CD1c-positive myeloid dendritic cell (primary cell): Measurements from ENCODE around the gene RNF148.

Source experiments
- DNase-seq: peaks from one replicate; pipeline ENCODE4 v3.0.0-alpha.2; 2016; ENCODE audit errors: extremely low spot score

Gene RNF148, protein sequence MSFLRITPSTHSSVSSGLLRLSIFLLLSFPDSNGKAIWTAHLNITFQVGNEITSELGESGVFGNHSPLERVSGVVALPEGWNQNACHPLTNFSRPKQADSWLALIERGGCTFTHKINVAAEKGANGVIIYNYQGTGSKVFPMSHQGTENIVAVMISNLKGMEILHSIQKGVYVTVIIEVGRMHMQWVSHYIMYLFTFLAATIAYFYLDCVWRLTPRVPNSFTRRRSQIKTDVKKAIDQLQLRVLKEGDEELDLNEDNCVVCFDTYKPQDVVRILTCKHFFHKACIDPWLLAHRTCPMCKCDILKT

DNA sequence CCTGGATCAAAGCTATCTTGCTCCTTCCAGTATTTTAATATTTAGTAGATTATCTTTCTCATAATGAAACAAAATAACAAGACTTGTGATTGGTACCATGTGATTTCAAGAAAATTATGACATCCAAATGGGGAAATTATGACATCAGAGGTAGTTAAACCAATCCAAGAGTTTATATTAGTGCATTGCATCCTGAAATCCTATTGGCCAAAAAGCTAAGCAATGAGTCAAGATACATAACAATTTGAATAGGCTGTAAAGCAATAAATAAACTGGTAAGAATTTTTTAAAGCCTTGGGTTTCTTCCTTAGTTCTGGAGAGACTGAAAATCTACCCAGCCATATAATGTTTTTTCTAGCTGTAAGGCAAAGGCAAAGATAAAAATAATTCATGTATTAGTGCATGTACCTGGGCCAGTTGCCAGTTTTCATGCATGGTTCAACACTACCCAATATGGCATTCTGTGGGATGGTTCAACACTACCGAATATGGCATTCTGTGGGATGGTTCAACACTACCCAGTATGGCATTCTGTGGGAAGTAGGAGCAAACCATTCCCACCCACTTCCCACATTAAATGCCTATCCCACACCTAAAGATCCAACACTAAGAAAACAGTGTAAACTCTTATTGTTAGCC, at the start of gene RNF148:
Gene RNF148, minus strand, starts transcription at position 51 of the 639 bp plus-strand sequence. CDS start 172 bp downstream, outside the sequence.
- DNase-seq: no peak

DNA sequence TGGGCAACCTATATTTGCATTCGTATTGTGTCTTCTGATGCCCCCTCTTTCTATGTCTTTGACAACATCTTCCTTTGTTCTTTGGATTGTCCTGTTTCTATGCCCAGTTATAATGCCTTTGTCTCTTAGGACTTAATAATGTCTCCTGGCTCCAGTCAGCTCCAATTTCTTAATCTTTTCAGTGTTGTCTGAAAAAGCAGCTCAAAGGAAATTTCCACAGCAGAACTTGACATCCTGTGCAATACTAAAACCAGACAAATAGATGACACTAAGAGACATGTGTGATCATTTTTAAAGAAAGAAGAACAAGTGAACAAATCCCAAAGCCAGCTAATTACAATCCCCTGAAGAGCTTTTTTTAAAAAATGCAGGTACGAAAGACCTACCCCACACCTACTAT, 47.7 kb upstream of the RNF148 start:
- DNase-seq: no peak

DNA sequence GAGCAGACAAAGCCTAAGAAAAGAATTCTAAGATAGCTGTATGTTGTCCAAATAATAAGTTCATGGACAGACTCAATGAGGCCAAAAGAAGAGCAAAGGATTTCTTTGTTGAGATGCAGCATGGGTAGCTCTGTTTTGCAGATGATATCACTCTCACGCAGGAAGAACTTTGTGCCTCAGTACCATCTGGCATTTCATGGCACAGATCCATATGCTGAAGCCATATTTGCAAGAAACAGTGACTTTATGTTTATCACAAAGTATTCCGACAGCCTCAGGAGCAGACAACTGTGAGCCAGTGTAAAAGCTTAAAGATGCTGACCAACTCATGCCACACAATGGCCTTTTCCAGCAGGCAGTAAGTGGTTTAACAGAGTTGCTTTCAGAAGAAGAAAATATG, 45.5 kb upstream of the RNF148 start:
- no peak for DNase-seq

DNA sequence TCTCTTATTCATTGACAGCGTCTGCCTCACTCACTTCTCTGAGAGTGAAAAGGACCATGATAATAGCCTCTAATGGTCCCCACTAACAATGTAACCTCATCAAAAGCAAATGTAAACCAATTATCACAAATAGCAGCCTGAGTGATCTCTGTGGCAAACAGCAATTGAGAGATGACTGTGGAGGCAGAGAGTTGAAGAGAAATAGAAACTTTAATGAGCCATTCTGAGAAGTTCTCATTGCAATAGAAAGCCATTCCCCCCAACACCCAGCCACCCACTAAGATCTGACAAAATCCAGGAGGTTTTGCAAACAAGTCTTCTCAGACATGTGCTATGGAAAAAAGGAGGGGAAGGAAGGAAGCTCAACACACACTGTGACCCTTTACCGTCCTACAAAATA, 44.2 kb upstream of the RNF148 start:
- no peak for DNase-seq

DNA sequence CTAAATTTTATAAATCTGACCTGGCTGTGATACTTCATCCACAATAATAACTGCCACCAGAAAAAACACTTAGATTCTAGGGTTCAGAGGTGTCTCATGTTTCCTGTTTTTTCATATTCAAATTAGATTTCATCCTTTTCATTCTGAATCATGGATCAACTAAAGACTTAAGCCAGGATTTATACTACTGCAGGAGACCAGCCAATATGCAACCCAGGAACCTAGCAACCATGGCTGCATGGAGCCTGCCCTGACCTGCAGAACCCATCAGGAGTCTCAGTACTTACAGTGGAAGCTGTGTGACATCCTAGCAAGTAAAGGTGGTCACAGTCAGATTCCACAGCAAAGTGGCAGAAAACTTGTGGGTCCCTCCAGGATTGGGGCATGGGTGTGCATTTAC, 40.5 kb upstream of the RNF148 start:
- no peak for DNase-seq

DNA sequence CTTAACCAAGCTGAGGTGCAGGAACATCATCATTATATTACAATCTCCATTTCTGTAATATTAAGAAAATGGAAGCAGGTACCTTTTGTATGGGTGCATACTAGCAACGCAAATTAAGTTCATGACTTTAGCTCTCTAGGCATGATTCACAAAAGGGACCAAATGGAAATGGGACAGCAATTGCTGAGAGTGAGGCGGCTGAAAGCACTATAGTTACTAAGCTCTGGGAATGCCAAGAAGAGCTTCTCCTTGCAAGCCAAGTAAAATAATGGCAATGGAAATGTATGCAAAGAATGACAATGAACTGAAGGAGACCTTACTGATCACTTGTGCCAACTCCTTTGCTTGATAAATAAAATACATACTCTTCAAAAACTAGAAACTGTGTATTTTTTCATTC, 36.2 kb upstream of the RNF148 start:
- DNase-seq: no peak

DNA sequence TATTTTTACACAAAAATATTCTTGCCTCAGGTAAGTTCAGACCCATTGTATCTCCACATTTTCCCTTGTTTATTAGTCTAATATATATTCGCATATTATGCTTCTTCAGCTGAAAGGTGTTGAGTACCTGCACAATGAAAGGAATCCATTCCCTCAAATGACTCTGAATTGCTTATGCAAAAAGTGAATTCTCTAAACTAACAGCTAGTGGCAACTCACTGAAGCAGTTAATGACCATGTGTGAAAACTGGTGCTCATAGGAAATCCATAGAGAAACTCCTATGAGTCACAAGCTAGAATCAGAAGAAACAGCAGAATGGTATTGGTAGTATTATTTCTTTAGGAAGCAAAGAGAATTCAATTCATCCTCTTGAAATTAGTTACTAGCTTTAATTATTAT, 33.5 kb upstream of the RNF148 start:
- DNase-seq: no peak

DNA sequence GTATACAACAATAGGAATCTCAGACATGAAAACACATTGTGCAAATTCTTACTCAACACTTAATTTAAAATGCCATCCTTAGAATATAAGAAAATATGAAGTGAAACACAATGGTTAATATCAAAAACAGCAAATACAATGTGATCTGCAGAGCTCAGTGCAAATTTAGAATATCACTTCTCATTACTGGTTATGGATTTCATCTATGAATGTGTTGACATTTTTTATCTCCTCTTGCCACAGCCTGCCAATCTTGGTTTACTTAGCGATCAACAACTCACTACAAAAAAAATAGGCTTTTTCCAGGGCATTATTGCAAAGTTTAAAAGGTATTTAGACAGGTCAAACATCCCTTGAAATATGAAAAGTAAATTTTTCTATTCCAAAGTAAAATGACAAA, 25.0 kb upstream of the RNF148 start:
- DNase-seq: no peak

DNA sequence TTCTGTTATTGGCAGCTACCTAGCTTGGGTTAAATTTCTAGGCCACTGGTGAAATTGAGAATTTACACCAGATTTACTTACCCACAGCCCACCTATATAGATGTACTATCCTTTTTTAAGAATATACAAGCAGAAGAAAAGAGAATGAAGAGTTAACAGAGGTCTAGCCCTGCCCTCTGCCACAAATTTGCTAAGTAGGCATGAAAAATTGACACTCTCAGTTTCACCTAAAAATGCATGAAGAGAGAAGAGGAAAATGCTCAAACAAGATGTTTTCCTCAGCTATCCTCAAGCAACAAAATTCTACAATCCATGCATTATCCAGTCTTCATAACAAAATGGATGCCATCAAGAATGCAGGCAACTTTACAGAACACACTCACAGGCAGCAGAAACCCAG, 24.6 kb upstream of the RNF148 start:
- no peak for DNase-seq

DNA sequence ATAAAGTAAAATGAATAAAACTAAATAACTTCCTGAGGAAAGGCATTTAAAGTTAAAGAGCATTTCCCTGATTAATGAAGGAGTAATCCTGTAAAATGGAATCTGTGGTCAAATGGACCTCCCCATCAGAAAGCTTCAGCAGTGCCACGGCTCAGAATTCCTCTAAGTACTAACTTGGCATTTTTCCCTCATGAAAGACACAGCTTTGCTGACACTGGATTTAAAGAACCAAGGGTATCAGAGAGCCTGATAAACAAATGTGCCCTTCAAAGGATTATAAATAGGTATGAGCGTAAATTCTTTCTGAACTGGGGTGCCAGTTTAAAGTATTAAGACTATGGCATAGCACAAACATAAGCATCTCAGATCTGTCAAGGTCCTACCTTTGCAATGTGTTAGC, 24.2 kb upstream of the RNF148 start:
- no peak for DNase-seq

DNA sequence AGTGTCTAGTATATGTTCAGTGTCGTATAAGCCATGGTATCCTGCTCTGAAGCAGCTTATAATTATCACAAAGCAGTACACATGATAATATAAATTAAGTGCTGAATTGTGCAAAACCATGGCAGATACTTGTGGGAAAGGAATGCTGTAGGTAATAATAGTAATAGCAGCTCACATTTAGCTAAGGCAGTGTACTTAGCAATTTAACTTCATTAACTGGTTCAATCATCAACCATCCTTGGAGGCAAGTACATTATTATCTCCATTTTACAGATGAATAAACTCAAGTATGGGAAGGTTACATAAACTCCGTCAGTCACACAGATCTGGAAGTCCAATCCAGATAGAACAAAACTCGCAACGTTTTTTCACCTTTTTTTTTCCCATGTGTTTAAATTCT, 21.6 kb upstream of the RNF148 start:
- DNase-seq: no peak

DNA sequence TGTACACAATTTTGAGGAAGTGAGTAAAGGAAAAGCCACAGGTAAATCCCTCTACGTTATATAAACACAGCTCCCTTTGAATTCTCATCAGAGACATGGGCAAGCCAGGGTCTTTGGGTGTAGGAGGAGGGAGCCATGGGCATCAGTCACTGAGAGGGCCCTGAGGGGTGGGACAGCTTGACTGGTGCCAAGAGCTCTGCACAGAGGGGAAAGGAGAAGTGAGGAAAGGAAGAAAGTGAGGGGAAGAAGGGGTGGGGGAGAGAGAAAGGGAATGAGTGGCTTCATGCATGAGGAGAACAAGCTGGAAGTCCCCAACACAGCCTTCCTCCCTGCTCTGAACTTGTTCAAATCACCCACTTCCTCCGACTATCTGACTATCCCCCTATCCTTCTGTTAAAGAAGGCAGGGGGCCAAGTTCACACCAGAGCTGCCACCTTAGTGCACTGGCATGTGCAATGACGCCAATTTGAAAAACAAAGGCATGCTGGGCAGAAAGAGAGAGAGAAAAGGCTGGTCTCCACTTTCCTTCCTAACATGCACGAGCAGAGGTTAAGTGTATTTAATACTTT, 16.4 kb upstream of the RNF148 start:
- DNase-seq: no peak

DNA sequence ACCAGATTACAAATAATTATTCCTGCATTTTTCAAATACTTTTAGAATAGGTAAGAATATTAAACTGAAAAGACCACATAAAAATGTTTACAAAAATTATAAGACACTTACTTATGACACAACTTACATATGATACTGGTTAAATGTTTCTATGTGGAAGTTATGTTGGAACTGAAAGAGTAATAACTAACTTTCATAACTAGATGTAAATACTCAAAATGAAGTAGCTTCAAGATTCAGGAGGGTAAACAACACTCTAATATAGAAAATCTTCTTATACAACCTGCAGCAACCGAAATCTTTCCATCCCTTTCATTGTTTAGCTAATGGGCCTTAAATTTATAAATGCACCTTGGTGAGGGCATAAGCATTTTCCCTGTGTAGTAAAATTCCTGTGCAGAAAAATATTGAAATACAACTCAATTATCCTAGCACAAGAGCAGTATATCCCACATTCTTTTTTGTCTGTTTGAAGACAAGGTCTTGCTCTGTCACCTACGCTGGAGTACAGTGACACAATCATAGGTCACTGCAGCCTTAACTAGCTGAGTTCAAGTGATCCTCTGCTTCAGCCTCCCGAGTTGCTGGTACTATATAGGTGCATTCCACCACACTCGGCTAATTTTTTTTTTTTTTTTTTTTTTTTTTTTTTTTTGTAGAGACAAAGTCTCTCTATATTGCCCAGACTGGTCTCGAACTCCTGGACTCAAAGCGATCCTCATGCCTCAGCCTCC, 14.8 kb upstream of the RNF148 start:
- no peak for DNase-seq

DNA sequence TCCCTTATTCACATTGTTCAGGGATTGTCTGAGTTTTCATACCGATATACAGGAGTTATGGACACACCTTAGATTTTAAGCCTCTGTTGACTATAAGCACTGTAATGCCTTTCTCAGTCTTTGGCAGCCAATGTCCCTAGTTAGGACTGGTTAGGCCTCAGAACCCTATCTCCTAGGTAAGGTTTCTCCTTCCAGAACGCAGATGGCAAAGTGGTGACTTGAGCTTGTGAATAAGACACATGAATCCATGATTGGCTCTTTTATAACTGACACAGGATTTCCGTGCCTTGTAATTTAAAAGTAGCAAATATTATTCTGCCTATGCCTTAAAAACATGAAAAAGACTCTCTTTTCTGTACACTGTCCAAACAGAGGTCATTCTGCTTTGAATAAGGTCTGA, 12.5 kb upstream of the RNF148 start:
- DNase-seq: no peak

DNA sequence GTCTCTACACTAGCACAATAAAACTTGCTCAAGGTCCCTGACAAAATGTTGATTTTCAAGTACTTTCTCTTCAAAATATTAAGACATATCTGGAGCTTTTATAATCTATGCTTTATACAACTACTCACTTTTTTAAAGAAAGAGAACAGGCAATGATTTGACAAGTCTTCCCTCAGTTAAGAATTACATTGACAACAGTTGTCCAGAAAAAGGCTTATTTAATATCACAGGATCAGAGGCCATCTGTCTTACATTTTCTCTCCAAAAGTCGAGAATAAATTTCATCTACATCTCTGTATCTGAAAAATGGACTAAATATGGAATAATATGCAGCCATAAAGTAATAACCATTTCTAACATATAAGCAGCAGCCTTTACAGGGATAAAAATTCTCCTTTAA, 8.2 kb upstream of the RNF148 start:
- DNase-seq: no peak

DNA sequence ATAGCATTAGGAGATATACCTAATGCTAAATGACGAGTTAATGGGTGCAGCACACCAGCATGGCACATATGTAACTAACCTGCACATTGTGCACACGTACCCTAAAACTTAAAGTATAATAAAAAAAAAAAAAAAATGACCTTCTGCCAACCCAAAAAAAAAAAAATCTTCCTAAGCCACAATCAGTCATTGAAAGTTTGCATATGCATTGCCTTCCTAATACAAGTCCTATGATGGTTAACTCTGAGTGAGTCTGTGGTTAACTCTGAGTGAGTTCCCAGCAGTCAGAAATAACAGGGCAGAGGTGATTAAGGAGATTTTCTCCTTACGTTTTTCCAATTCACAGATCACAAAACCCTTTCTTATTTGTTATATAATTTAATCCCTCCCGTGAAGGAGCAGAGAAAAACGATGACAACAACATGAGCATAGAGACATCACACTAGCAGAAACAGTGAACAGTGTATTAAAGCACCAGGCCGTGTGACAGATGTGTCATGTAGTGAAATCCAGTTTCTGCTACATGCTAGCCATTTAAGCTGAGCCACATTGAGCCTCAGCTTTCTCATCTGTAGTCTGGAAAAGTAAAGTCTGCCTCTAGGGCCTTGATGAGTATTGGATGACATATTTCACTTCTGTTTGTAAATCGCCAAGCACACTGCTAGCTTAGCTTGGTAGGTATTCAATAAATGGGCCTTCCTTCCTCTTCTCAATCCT, 7.4 kb upstream of the RNF148 start:
- DNase-seq: no peak

DNA sequence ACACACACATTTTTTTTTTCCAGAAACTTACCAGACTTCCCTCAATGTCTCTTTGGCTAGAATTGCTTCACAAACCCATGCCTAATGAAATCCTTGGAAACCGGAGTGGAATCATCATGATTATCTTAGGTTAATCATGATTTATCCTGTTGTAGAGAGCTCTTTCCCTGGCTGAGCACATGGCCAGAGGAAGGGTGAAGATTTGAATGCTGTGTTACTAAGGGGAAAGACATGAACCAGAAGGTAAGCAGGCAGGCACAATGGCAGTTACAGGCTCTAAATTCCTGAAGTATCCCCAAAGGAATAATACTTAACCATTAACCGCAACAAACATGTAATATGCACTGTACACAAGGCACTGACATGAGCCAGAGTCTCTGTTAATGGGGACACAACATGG, 4.1 kb upstream of the RNF148 start:
- DNase-seq: no peak

DNA sequence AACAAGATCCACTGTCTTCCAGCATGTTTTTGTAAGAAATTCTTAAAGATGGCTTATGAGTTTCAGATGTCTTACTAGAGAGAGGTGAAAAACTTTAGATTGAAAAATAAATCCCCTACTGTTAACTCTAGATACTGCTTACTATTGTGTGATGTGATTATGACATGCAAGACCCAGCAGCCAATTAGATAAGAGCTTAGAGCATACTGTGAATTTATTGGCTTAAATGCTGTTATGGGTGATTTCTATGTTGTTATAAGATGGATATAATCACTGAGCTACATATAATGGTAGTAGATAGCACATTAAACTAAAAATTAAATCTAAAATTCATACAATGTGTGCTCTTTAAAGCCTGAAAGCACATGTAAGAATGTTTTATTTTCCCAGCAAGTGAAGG, 3.7 kb downstream of the RNF148 start, which contains the start of gene RNF133:
Gene RNF133, minus strand, starts transcription at position 101 of the 400 bp plus-strand sequence. CDS start 199 bp downstream, outside the sequence.
- no peak for DNase-seq

DNA sequence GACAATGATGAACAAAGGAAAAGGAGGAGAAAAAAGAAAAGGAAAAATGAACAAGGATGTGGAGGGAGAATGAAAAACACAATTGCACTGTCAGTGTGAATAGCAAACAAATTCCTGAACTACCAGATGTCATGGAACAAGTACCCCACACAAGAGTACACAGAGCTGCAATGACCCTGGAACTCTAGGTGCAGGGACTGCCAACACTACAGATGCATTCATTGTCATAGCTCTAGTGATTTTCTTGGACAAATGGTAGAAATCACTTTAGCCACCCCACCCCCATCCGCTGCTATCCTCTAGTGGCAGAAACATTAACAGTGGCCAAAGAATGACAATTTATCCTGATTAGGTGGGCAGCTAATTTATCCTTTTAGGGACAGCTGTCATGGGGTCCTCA, 6.9 kb downstream of the RNF148 start:
- DNase-seq: no peak

DNA sequence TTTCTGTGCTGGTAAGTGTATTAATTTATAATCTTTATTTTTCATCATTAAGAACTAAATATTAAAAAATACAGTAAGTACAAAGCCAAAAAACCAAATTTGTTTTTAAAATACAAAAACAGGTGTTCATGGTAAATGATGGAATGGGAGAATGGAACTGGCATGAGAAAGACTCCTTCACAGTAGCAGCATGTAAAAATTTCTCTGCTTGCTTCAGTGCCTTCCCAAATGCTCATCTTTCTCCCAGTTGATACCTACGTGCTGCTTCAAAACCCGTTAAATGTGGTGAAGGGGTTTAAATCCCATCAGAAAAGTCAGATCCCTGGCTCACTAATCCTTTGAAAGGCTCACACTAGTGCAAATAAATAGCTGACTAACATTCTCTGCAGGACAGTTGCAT, 8.0 kb downstream of the RNF148 start:
- no peak for DNase-seq

DNA sequence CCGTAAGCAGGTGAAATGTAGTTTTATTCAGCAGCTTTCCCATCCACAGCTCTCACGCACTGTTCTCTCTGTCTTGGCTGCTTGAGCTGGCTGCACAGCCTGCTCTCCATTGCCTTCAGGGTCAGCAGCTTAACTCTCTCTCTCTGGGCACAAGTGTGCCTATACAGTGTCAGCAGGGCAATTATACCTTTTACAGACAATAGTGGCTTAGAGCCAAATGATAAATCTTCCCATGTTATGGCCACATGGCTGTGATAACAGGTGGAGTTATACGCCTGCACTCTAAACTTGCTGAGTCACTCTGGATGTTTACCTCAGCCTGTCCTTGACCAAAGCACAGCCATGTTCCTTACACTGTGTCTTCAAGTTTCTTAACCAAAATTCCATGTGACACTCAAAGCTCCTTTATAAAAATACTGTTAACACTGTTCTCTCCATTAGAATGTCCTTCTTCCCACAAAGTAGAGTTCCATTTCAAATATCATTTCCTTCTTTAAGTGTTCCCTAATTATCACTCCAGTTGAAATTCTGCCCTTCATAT, 9.9 kb downstream of the RNF148 start:
- no peak for DNase-seq
